ENCODE results near the gene GALNT12. TPM values are rescaled to one million over a fixed set of nuclear protein-coding genes. Genes with fewer than 3 reads are reported as not detected.
A peak's percentile ranks its signal among the peaks of the same experiment; 100 is the strongest.

GALNT12 gene
- total and polyA plus RNA-seq, 8 donors, result 4.2 to 12.2 (median 9.6) TPM

- H3K4me3 ChIP-seq, result no peak overlapping the region
- H3K27me3 ChIP-seq, result no peaks in the 10 kb centered on the region
- TF ChIP-seq, protein P1, sequence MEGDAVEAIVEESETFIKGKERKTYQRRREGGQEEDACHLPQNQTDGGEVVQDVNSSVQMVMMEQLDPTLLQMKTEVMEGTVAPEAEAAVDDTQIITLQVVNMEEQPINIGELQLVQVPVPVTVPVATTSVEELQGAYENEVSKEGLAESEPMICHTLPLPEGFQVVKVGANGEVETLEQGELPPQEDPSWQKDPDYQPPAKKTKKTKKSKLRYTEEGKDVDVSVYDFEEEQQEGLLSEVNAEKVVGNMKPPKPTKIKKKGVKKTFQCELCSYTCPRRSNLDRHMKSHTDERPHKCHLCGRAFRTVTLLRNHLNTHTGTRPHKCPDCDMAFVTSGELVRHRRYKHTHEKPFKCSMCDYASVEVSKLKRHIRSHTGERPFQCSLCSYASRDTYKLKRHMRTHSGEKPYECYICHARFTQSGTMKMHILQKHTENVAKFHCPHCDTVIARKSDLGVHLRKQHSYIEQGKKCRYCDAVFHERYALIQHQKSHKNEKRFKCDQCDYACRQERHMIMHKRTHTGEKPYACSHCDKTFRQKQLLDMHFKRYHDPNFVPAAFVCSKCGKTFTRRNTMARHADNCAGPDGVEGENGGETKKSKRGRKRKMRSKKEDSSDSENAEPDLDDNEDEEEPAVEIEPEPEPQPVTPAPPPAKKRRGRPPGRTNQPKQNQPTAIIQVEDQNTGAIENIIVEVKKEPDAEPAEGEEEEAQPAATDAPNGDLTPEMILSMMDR (IDR thresholded peaks at IDR 0.05), result no peak
- 93 to 95% methylated on average over 2 of the region's 2 CpGs for WGBS, 2 donors
- intact Hi-C loops (cut with DNase I), result no loop called here
- no peaks in the 10 kb centered on the region for H3K4me1 ChIP-seq
- DNase-seq (no peak), ATAC-seq (no peak), FAIRE-seq (no peak)
- H3K9me3 ChIP-seq, result no peaks in the 10 kb centered on the region
- no peaks in the 10 kb centered on the region for H3K36me3 ChIP-seq
- H3K27ac ChIP-seq, result no peak overlapping the region
Observed at GRCh38 chr9:98896632-98897031, 89.2 kb downstream of the GALNT12 start.

DNA sequence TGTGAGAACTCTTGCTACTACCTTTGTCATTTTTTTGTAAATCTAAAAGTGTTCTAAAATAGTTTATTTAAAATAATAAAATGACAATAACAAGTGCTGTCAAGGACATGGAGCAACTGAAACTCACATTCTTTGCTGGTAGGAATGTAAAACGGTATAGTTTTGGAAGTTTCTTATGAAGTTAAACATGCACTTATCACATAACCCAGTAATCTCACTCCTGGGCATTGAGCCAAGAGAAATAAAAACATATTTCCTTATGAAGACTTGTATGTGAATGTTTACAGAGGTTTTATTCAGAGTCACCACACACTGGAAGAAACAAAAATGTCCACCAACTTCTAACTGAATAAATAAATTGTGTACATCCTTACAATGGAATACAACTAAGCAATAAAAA, 90.3 kb downstream of the GALNT12 start:
- no peaks in the 10 kb centered on the region for H3K4me1 ChIP-seq
- no peak overlapping the region for H3K4me3 ChIP-seq
- TF ChIP-seq, protein P1 (IDR thresholded peaks at IDR 0.05), result no peak
- H3K27ac ChIP-seq, result no peak overlapping the region
- no peaks in the 10 kb centered on the region for H3K36me3 ChIP-seq
- 3 to 9% methylated on average over 1 of the region's 1 CpG for WGBS, 2 donors
- FAIRE-seq (no peak), DNase-seq (no peak), ATAC-seq (peak in 2 of 4 donors; percentile 40 to 44)
- no peaks in the 10 kb centered on the region for H3K27me3 ChIP-seq
- intact Hi-C loops (cut with DNase I), result no loop called here
- H3K9me3 ChIP-seq, result no peaks in the 10 kb centered on the region

DNA sequence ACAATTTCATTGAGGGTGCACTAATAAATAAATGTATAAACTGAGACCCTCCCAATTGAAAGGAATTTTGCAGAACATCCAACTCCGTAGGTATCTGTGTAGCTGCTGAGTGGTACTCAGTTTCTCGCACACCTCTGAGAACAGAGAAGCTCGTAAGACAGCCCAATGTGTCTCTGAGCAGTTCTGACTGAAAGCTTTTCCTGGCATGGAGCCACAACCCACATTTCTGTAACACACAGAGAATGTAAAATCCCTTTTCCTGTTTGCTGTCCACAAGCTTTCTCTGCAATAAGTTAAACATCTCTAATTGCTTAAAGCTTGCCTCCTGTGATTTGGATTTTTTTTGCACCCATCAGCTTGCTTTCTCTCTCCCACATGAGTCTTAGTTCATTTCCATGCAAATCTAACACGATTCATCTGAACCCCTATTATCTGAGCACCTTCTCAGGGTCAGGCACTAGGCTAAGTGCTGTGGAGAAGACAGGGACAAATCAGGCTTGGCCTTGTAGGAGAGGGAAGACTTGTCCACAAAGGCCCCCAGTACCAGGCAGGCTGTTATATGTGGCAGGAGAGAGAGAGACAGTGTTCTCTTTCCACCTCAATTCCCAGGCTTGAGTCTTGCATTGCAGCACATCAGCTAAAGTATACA, 92.1 kb downstream of the GALNT12 start:
- DNase-seq (no peak), ATAC-seq (peak in 1 of 4 donors; percentile 41), FAIRE-seq (no peak)
- Histone ChIP-seq H3K4me3 (no peak overlapping the region), H3K36me3 (no peaks in the 10 kb centered on the region), H3K9me3 (no peaks in the 10 kb centered on the region), H3K27ac (no peak overlapping the region), H3K4me1 (no peaks in the 10 kb centered on the region), H3K27me3 (no peaks in the 10 kb centered on the region)
- TF ChIP-seq, protein P1 (IDR thresholded peaks at IDR 0.05), result no peak
- intact Hi-C loops (cut with DNase I), result no loop called here
- WGBS, 2 donors, result 63 to 66% methylated on average over 4 of the region's 4 CpGs

Other genes starting within 250 kb of the GALNT12 start
- under 1 TPM in 3 of 6 donors, not detected in 3; 0.04 to 0.14 (median 0.09) TPM for gene GABBR2, start 98.7 kb upstream of the GALNT12 start, total RNA-seq
- under 1 TPM in 1 of 2 donors, not detected in 1; 0.04 TPM for gene GABBR2, start 98.7 kb upstream of the GALNT12 start, polyA plus RNA-seq
- gene ANKS6, start 11.1 kb upstream of the GALNT12 start, total RNA-seq, result 10 to 100 TPM; 10.6 to 17.6 (median 11.9) TPM
- gene ANKS6, start 11.1 kb upstream of the GALNT12 start, polyA plus RNA-seq, result 10 to 100 TPM; 17.4 to 20.6 TPM
- 10 to 100 TPM in 4 of 6 donors, 1 to 10 TPM in 2; 9.4 to 43.4 (median 19.4) TPM for gene COL15A1, start 136.2 kb downstream of the GALNT12 start, total RNA-seq
- 1 to 10 TPM; 6.7 to 7.0 TPM for gene COL15A1, start 136.2 kb downstream of the GALNT12 start, polyA plus RNA-seq

All from pancreas (tissue), 10 donors.